ENCODE data around the gene RASGRF2. TPM values are rescaled to one million over a fixed set of nuclear protein-coding genes. Genes with fewer than 3 reads are reported as not detected.

The RASGRF2 gene
- total and polyA plus RNA-seq, 2 of the 8 experiments (the other 6 are each of a cell fraction or from before 2014, with no cell fraction given) = 2.6 to 29.5 TPM

GRCh38 chr5:81235287-81236072 lies 275.3 kb downstream of the RASGRF2 start (continued):
- TF ChIP-seq CTCF (IDR thresholded peaks at IDR 0.05; ENCODE audit: control extremely low read depth in 1 of 3, insufficient read depth in 1 of 3, low read depth in 1 of 3, low read length in 3 of 3) (no peak), KDM1A (IDR thresholded peaks at IDR 0.05; ENCODE audit: borderline replicate concordance, low read length) (no peak), NRF1 (IDR thresholded peaks at IDR 0.05; ENCODE audit: low read depth, low read length) (no peak), CBX8 (IDR thresholded peaks at IDR 0.05; ENCODE audit: borderline replicate concordance, low read depth, low read length) (no peak)

Data from H1 (cell line).